Sigmoid colon (tissue), 4 donors: Measurements from ENCODE around the gene ROR1.

Source experiments
- EP300 ChIP-seq, 4 donors: sonication (generic); formaldehyde crosslinking; IDR thresholded peaks; one replicate each; pipeline ENCODE4 v1.6.1; 2017; ENCODE audit warnings: antibody characterized with exemption in 4 of 4
- POLR2A ChIP-seq, 2 donors: fragments of 450-650 bp; IDR thresholded peaks; one replicate each; pipeline ENCODE4 v1.6.1; 2016; ENCODE audit warnings: antibody characterized with exemption in 2 of 2, mild to moderate bottlenecking in 2 of 2, moderate library complexity in 2 of 2
- POLR2AphosphoS5 ChIP-seq, 4 donors: sonication (generic); formaldehyde crosslinking; IDR thresholded peaks; one replicate each; pipeline ENCODE4 v1.6.1; 2017; ENCODE audit warnings: antibody characterized with exemption in 4 of 4
- TF ChIP-seq, protein P1 (sequence below), 4 experiments: fragments of 450-650 bp in 3 of 4; fragments of 200-600 bp in 1 of 4; IDR thresholded peaks; one replicate each; pipeline ENCODE4 v1.5.1; 2016 to 2019; ENCODE audit warnings: antibody characterized with exemption in 4 of 4, mild to moderate bottlenecking in 3 of 4, moderate library complexity in 2 of 4

- TF ChIP-seq POLR2A (IDR thresholded peaks at IDR 0.05) (no peak), POLR2AphosphoS5 (IDR thresholded peaks at IDR 0.05) (no peak), EP300 (IDR thresholded peaks at IDR 0.05) (no peak)
- TF ChIP-seq, protein P1, sequence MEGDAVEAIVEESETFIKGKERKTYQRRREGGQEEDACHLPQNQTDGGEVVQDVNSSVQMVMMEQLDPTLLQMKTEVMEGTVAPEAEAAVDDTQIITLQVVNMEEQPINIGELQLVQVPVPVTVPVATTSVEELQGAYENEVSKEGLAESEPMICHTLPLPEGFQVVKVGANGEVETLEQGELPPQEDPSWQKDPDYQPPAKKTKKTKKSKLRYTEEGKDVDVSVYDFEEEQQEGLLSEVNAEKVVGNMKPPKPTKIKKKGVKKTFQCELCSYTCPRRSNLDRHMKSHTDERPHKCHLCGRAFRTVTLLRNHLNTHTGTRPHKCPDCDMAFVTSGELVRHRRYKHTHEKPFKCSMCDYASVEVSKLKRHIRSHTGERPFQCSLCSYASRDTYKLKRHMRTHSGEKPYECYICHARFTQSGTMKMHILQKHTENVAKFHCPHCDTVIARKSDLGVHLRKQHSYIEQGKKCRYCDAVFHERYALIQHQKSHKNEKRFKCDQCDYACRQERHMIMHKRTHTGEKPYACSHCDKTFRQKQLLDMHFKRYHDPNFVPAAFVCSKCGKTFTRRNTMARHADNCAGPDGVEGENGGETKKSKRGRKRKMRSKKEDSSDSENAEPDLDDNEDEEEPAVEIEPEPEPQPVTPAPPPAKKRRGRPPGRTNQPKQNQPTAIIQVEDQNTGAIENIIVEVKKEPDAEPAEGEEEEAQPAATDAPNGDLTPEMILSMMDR (IDR thresholded peaks at IDR 0.05) = no peak
Measured at GRCh38 chr1:63817700-63818099, 43.9 kb downstream of the ROR1 start.
